Kidney epithelial cell (primary cell): ENCODE measurements around the gene PTPRJ. TPM values are rescaled to one million over a fixed set of nuclear protein-coding genes. Genes with fewer than 3 reads are reported as not detected.
A peak's percentile ranks its signal among the peaks of the same experiment; 100 is the strongest.

Source experiments
- DNase-seq: peaks from one replicate; pipeline ENCODE4 v3.0.0-alpha.2; 2010; ENCODE audit warnings: low read depth
- H3K27me3 ChIP-seq: 2 replicates; pipeline ENCODE4 v1.6.0; 2011; ENCODE audit warnings: low read length; ENCODE audit not compliant: control insufficient read depth, insufficient read depth
- H3K36me3 ChIP-seq: 2 replicates; pipeline ENCODE4 v1.5.1; 2011; ENCODE audit warnings: low read length; ENCODE audit not compliant: control insufficient read depth, insufficient read depth
- H3K4me3 ChIP-seq: 2 replicates; pipeline ENCODE4 v1.5.1; 2011; ENCODE audit warnings: low read depth, mild to moderate bottlenecking, control low read depth, low read length
- CTCF ChIP-seq: IDR thresholded peaks from 2 replicates; pipeline ENCODE4 v1.5.1; 2011; ENCODE audit warnings: mild to moderate bottlenecking, moderate library complexity, low read length, control low read depth, inconsistent platforms; ENCODE audit not compliant: insufficient read depth, poor library complexity, severe bottlenecking
- total RNA-seq: library from RNA; depleted of rRNA; stranded (reverse); fragments of >200 nt; gene quantifications from 2 replicates; pipeline ENCODE4 v1.2.3, GENCODE V29; 2015

PTPRJ gene
- total RNA-seq, 1 donor from 2014 or later, result 42.3 TPM

GRCh38 chr11:48210052-48210451 lies 229.7 kb downstream of the PTPRJ start:
- Histone ChIP-seq H3K27me3 (no peaks in the 10 kb centered on the region), H3K4me3 (no peak overlapping the region), H3K36me3 (no peaks in the 10 kb centered on the region)
- peak; percentile 23 for TF ChIP-seq CTCF
- DNase-seq, result no peak

- Histone ChIP-seq H3K36me3 (no peaks in the 10 kb centered on the region), H3K27me3 (no peaks in the 10 kb centered on the region), H3K4me3 (no peak within 1 kb of the TSS)
- no peak for DNase-seq
- no peak for TF ChIP-seq CTCF
Observed at GRCh38 chr11:48216510-48216909, 236.2 kb downstream of the PTPRJ start, which contains the start of gene OR4B1. Gene OR4B1 (plus strand): TSS chr11:48216810. CDS start chr11:48216810, 0 bp downstream.

Other genes starting within 250 kb of the PTPRJ start
- gene FNBP4, start 213.2 kb upstream of the PTPRJ start, total RNA-seq, result 56.5 and 96.4 TPM in 2 replicates
- 20.4 and 24.5 TPM in 2 replicates for gene NUP160, start 132.2 kb upstream of the PTPRJ start, total RNA-seq
- gene OR4B1, start 236.3 kb downstream of the PTPRJ start, total RNA-seq, result not detected in 2 replicates